Brain microvascular endothelial cell (primary cell): ENCODE results near the gene PDE4D.

Experiments
- DNase-seq: peaks from one replicate; pipeline ENCODE4 v3.0.0-alpha.2; 2020
- H3K27ac ChIP-seq: fragments of 250-450 bp; sonication (Bioruptor Pico); 2 replicates; pipeline ENCODE4 v1.5.1; 2020; ENCODE audit warnings: mild to moderate bottlenecking, moderate library complexity
- H3K27me3 ChIP-seq: fragments of 250-450 bp; sonication (Bioruptor Pico); replicated peaks from 2 replicates; pipeline ENCODE4 v1.5.1; 2020; ENCODE audit warnings: mild to moderate bottlenecking
- H3K36me3 ChIP-seq: fragments of 250-450 bp; sonication (Bioruptor Pico); replicated peaks from 2 replicates; pipeline ENCODE4 v1.5.1; 2020; ENCODE audit warnings: mild to moderate bottlenecking
- H3K4me3 ChIP-seq: 2 replicates; pipeline ENCODE4 v1.5.1; 2011; ENCODE audit warnings: low read depth, mild to moderate bottlenecking, control low read depth, low read length, moderate library complexity
- in situ Hi-C: cut with HindIII; loops from 2 replicates; pipeline ENCODE4 v1.10.0; 2017; ENCODE audit warnings: low sequenced_read_pairs, low pct_ligation_motif_present
- TF ChIP-seq, protein P1 (sequence below): IDR thresholded peaks from 2 replicates; pipeline ENCODE4 v1.5.1; 2011; ENCODE audit warnings: low read depth, mild to moderate bottlenecking, moderate library complexity, low read length, control low read depth, inconsistent platforms; ENCODE audit errors: missing control alignments

The PDE4D gene

DNA sequence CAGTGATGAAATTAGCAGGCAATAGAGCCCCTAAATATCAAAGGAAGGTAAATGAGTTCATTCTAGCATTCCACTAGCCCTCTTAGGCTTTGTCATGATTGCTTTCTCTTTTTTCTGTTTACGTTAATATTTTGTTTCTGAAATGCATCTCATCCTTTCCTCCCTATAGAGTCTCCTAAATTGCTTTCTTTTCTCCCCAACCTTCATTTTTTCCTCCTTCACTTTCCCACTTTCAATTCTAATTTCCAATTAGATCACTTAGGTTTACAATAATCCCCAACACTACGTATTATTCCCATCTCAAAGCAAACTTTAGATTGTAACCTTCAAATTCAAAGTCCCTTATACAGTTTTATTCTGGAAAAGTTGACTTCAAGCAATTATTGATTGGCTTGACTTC is 751.4 kb downstream of the PDE4D start:
- Histone ChIP-seq H3K4me3 (no peak overlapping the region), H3K27me3 (no peaks in the 10 kb centered on the region), H3K36me3 (no peaks in the 10 kb centered on the region), H3K27ac (no peak overlapping the region)
- in situ Hi-C loops: no loop called here
- no peak for DNase-seq
- TF ChIP-seq, protein P1, sequence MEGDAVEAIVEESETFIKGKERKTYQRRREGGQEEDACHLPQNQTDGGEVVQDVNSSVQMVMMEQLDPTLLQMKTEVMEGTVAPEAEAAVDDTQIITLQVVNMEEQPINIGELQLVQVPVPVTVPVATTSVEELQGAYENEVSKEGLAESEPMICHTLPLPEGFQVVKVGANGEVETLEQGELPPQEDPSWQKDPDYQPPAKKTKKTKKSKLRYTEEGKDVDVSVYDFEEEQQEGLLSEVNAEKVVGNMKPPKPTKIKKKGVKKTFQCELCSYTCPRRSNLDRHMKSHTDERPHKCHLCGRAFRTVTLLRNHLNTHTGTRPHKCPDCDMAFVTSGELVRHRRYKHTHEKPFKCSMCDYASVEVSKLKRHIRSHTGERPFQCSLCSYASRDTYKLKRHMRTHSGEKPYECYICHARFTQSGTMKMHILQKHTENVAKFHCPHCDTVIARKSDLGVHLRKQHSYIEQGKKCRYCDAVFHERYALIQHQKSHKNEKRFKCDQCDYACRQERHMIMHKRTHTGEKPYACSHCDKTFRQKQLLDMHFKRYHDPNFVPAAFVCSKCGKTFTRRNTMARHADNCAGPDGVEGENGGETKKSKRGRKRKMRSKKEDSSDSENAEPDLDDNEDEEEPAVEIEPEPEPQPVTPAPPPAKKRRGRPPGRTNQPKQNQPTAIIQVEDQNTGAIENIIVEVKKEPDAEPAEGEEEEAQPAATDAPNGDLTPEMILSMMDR: no peak

DNA sequence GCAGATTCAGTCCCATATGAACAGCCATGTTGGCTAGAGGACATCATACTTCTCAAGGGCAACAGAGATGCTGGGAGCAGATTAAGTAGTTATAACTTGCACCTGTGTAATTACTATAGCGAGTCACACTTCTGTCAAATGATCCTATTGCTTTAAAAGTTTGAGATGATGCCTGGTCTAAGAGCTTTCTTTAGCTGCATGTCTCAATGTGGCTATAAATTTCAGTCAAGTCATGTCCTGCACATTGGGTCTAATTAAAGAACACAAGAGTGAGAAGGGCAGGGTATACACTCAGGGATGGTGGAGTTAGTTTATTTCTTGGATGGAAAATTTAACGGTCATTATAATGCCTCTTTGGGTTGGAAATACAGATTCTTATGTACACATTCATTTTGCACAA is 753.4 kb downstream of the PDE4D start:
- H3K36me3 ChIP-seq: no peaks in the 10 kb centered on the region
- TF ChIP-seq, protein P1: no peak
- in situ Hi-C loops: no loop called here
- H3K27me3 ChIP-seq: no peaks in the 10 kb centered on the region
- H3K27ac ChIP-seq: no peak overlapping the region
- no peak for DNase-seq
- no peak overlapping the region for H3K4me3 ChIP-seq

DNA sequence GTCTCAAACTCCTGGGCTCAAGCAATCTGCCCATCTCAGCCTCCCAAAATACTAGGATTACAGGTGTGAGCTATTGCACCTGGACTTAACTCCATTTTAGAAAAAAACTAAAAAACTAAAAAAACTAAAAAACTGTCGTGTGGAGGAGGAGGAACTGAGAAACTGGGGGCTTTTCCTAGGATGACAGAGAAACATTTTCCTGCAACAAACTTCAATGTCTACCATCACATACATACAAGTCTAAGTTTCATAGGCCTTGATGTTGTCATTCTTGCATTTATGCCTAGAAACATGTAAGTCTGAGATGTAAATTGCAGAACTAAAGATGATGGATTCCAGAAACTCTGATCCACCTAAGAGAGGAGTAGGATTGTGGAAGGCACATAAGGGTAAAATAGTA is 753.8 kb downstream of the PDE4D start:
- no peak overlapping the region for H3K27ac ChIP-seq
- no peak overlapping the region for H3K4me3 ChIP-seq
- TF ChIP-seq, protein P1: no peak
- H3K27me3 ChIP-seq: no peaks in the 10 kb centered on the region
- in situ Hi-C loops: no loop called here
- no peak for DNase-seq
- no peaks in the 10 kb centered on the region for H3K36me3 ChIP-seq

DNA sequence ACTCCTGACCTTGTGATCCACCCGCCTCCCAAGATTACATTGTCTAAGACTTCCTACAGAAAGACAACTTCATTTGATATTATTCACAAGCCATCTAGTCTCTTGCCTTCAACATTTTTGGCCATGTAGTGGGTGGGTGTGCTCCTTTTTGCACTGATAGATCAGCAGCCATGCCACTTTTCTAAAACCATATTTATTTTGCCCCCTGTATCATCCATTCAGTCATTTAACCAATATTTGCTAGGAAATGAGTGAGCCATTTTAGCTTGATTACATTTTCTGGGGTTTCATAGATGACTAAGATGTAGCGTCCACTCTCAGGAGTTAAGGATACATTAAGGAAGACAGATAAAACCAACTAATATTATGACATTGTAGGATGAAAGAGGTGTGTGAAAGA is 755.0 kb downstream of the PDE4D start:
- no peaks in the 10 kb centered on the region for H3K36me3 ChIP-seq

DNA sequence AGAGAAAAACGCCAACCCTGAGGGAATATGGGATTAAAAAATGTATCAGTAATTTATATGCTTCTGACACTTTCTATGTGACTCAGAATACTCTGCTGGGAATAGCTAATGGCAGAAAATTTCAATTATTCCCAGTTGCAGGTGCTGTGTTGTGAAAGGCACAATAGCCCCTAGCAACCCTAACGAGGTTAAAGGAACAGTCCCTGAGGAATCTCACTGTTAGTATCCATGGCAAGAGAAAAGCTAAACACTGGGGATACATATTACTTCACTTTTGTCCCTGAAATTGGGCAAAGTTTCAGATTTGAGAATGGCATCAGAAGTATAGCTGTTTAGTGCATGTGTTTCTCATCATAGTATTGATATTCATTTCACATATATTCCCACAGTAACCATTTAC is 755.7 kb downstream of the PDE4D start:
- in situ Hi-C loops: no loop called here
- Histone ChIP-seq H3K27me3 (no peaks in the 10 kb centered on the region), H3K36me3 (no peaks in the 10 kb centered on the region), H3K27ac (no peak overlapping the region), H3K4me3 (no peak overlapping the region)
- DNase-seq: no peak
- TF ChIP-seq, protein P1: no peak

More for the DNA sequence above, 755.0 kb downstream of the PDE4D start:
- Histone ChIP-seq H3K27me3 (no peaks in the 10 kb centered on the region), H3K27ac (no peak overlapping the region), H3K4me3 (no peak overlapping the region)
- in situ Hi-C loops: no loop called here
- no peak for DNase-seq
- TF ChIP-seq, protein P1: no peak

DNA sequence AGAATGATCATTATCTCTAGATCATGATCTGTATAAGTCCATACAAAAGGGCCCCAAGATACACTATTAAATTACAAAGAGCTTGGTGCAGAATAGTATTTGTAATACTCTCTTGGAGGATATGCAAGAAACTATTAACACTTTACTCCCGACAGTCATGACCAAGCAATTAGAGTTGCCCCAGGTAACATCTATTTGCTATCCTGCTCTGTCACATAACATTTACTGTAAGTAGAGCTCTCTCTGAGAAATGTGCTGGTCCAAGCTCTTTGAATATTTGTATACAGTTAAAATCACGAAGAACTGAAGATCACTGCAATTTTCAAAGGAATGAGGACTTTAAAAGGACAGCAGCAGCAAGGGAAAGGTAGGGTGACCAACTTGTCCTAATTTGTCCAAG is 757.0 kb downstream of the PDE4D start:
- DNase-seq: no peak
- H3K27me3 ChIP-seq: no peaks in the 10 kb centered on the region
- H3K4me3 ChIP-seq: no peak overlapping the region
- in situ Hi-C loops: no loop called here
- no peaks in the 10 kb centered on the region for H3K36me3 ChIP-seq
- TF ChIP-seq, protein P1: no peak
- H3K27ac ChIP-seq: no peak overlapping the region
